ENCODE results near the gene PIGN.

GRCh38 chr18:62126737-62127136 is 60.1 kb downstream of the PIGN start:
- TF ChIP-seq CTCF (IDR thresholded peaks at IDR 0.05; ENCODE audit: borderline replicate concordance, extremely low read depth, low read length, poor library complexity, severe bottlenecking) (no peak), EZH2 (IDR thresholded peaks at IDR 0.05; ENCODE audit: borderline replicate concordance, low read depth, low read length, severe bottlenecking) (no peak)
